Loucy (cell line): ENCODE results near the gene MIF4GD.

Experiments used
- H2AFZ ChIP-seq: fragments of 200-600 bp; sonication (generic); 2 replicates; pipeline ENCODE4 v1.6.0; 2016; ENCODE audit warnings: antibody characterized with exemption, mild to moderate bottlenecking, low read length, moderate library complexity
- H3F3A ChIP-seq: fragments of 200-600 bp; 2 replicates; pipeline ENCODE4 v1.6.0; 2016; ENCODE audit warnings: antibody characterized with exemption, low read depth, mild to moderate bottlenecking
- H3K27me3 ChIP-seq: fragments of 200-600 bp; sonication (generic); 2 replicates; pipeline ENCODE4 v1.6.1; 2014; ENCODE audit warnings: low read length, mild to moderate bottlenecking; ENCODE audit not compliant: insufficient read depth, poor library complexity, severe bottlenecking
- H3K36me3 ChIP-seq: fragments of 200-600 bp; sonication (generic); 2 replicates; pipeline ENCODE4 v1.6.1; 2016; ENCODE audit warnings: low read length; ENCODE audit not compliant: insufficient read depth
- H3K4me1 ChIP-seq: fragments of 200-600 bp; sonication (generic); 2 replicates; pipeline ENCODE4 v1.5.1; 2014; ENCODE audit warnings: low read length, mild to moderate bottlenecking; ENCODE audit not compliant: insufficient read depth, poor library complexity, severe bottlenecking
- H3K4me2 ChIP-seq: fragments of 200-600 bp; sonication (generic); 2 replicates; pipeline ENCODE4 v1.6.0; 2014; ENCODE audit warnings: antibody characterized with exemption, low read length, low read depth, mild to moderate bottlenecking; ENCODE audit not compliant: poor library complexity, severe bottlenecking
- H3K4me3 ChIP-seq: fragments of 200-600 bp; sonication (generic); 2 replicates; pipeline ENCODE4 v1.5.1; 2014; ENCODE audit warnings: low read length, mild to moderate bottlenecking, mixed read lengths; ENCODE audit not compliant: poor library complexity, severe bottlenecking
- H3K79me2 ChIP-seq: fragments of 200-600 bp; sonication (generic); 2 replicates; pipeline ENCODE4 v1.6.1; 2014; ENCODE audit warnings: low read length; ENCODE audit not compliant: insufficient read depth
- H3K9ac ChIP-seq: fragments of 200-600 bp; sonication (generic); 2 replicates; pipeline ENCODE4 v1.6.0; 2014; ENCODE audit warnings: mild to moderate bottlenecking, low read depth, low read length, moderate library complexity; ENCODE audit not compliant: poor library complexity, severe bottlenecking
- H3K9me2 ChIP-seq: fragments of 200-600 bp; sonication (generic); replicated peaks from 2 replicates; pipeline ENCODE4 v1.6.1; 2016; ENCODE audit warnings: low read depth, low read length, mixed read lengths
- H3K9me3 ChIP-seq: fragments of 200-600 bp; sonication (generic); 2 replicates; pipeline ENCODE4 v1.6.1; 2014; ENCODE audit warnings: mild to moderate bottlenecking, antibody characterized with exemption, low read length, low read depth; ENCODE audit not compliant: insufficient read depth
- H4K20me1 ChIP-seq: fragments of 200-600 bp; sonication (generic); 2 replicates; pipeline ENCODE4 v1.6.0; 2014; ENCODE audit warnings: antibody characterized with exemption, low read length, mild to moderate bottlenecking; ENCODE audit not compliant: insufficient read depth, poor library complexity, severe bottlenecking
- EZH2phosphoT487 ChIP-seq: fragments of 200-600 bp; IDR thresholded peaks from 2 replicates; pipeline ENCODE4 v1.6.1; 2018; ENCODE audit warnings: antibody characterized with exemption, mild to moderate bottlenecking, moderate library complexity, borderline replicate concordance
- TF ChIP-seq, protein P1 (sequence below): fragments of 200-600 bp; sonication (generic); conservative IDR thresholded peaks from 2 replicates; pipeline ENCODE4 v1.5.1; 2014; ENCODE audit warnings: mild to moderate bottlenecking, antibody characterized with exemption, low read length

MIF4GD gene

DNA sequence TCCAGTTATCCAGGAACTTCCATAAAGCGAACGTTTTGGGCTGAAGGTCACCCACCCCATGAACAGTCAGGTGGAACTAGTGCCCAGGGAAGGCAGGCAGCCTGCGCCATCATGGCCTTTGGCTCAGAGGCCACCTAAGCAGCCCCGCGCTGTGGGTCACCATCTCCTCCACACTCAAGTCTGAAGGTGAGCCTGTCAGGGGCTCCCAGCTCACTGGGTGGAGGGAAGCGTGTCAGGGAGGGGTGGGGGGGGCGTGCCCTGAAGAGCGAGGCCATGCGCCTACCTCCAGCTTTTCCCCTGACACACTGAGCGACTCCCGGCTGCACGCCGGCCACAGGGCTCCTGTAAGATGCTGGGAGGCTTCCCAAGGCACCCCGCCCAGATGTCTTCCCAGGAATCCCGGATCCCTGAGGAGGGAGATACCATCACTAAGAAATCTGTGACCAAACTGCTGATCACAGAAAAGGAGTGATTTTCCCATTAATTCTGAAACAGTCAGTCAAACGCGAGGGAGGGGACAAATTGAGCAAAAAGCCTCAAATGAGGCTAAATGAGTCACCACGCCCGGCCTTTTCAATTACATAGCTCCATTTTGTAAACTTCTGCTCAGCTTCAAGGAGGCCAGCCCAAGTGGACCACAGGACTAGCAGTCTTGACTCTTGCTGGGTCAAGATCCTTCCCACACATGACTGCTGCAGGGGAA, 44.7 kb upstream of the MIF4GD start:
- H3K27me3 ChIP-seq, result no peaks in the 10 kb centered on the region
- no peaks in the 10 kb centered on the region for H4K20me1 ChIP-seq
- H3K79me2 ChIP-seq, result no peaks in the 10 kb centered on the region
- no peaks in the 10 kb centered on the region for H3K4me1 ChIP-seq
- no peaks in the 10 kb centered on the region for H3F3A ChIP-seq
- H3K9me2 ChIP-seq, result no peaks in the 10 kb centered on the region
- no peaks in the 10 kb centered on the region for H3K9me3 ChIP-seq
- H3K4me3 ChIP-seq, result no peak overlapping the region
- H2AFZ ChIP-seq, result no peak overlapping the region
- H3K36me3 ChIP-seq, result peaks cover 34% of the 10 kb centered on the region
- H3K9ac ChIP-seq, result no peak overlapping the region
- TF ChIP-seq EZH2phosphoT487, result no peak
- TF ChIP-seq, protein P1, sequence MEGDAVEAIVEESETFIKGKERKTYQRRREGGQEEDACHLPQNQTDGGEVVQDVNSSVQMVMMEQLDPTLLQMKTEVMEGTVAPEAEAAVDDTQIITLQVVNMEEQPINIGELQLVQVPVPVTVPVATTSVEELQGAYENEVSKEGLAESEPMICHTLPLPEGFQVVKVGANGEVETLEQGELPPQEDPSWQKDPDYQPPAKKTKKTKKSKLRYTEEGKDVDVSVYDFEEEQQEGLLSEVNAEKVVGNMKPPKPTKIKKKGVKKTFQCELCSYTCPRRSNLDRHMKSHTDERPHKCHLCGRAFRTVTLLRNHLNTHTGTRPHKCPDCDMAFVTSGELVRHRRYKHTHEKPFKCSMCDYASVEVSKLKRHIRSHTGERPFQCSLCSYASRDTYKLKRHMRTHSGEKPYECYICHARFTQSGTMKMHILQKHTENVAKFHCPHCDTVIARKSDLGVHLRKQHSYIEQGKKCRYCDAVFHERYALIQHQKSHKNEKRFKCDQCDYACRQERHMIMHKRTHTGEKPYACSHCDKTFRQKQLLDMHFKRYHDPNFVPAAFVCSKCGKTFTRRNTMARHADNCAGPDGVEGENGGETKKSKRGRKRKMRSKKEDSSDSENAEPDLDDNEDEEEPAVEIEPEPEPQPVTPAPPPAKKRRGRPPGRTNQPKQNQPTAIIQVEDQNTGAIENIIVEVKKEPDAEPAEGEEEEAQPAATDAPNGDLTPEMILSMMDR, result no peak
- H3K4me2 ChIP-seq, result no peak overlapping the region

DNA sequence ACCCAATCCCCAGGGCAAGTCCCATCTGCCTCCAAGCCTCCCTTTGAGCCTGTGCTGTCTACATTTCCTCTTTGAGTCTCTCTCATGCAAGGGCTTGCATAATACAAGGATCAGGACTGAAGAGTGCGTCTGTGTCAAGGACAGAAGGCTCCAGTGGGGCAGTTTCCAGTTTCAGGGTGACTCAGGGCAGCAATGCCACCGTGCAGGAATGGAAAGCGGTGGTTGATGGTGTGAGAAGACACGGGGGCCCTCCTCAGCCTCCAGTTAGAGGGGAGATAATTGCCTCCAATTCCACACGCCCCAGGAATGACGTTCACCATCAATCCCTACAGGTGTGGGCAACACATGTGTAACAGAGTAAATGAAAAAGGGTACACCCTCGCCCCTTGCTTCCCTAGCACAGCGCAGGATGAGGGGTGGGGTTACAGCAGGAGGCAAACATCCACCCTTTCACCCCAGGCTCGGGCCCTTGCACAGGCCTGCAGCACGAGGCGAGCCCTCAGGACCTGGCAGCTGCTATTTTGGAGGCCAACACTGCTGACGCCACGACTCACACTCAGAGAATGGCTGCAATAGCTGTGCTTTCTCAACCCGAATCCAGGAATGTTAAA, 43.0 kb upstream of the MIF4GD start:
- Histone ChIP-seq H3K4me3 (no peak overlapping the region), H3K9ac (no peak overlapping the region), H3K36me3 (peaks cover 19% of the 10 kb centered on the region; the same call in 1 of the 2 replicates), H3K27me3 (no peaks in the 10 kb centered on the region), H3K79me2 (no peaks in the 10 kb centered on the region), H4K20me1 (no peaks in the 10 kb centered on the region), H3K9me3 (no peaks in the 10 kb centered on the region), H3F3A (no peaks in the 10 kb centered on the region), H2AFZ (no peak overlapping the region), H3K9me2 (no peaks in the 10 kb centered on the region), H3K4me1 (no peaks in the 10 kb centered on the region), H3K4me2 (no peak overlapping the region)
- TF ChIP-seq, protein P1, result no peak
- no peak for TF ChIP-seq EZH2phosphoT487

DNA sequence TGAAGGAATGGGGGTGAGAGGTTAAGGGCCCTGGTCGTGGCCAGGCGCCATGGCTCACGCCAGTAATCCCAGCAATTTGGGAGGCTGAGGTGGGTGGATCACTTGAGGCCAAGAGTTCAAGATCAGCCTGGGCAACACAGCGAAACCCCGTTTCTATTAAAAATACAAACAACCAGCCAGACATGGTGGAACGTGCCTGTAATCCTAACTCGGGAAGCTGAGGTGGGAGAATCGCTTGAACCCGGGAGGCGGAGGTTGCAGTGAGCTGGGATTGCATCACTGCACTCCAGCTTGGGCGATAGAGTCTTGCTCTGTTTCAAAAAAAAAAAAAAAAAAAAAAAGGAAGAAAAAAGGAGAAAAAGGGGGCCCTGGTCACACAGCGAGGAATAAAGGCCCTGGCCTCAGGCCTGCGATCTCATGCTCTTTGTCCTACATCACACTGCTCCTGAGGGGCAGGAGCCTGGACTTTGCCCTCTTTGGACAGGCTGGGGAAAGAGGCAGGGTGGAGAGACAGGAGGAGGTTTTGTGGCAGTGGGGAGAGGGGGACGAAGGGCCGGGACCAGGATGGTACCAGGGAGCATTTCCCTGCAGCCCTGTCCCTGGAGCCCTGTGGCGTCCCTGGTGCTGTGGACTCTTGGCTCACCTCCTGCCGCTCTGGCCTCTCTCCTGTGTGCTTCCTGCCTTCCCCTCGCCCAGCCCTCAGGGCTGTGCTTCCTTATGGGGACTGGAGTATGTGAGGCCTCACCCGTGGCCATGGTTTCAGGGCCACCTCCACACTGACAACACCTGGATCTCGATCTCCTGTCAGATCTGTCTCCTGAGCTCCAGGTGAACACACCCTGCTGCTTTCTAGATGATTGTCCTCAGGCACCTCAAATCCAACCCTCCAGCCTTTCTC, 38.0 kb upstream of the MIF4GD start:
- TF ChIP-seq, protein P1, result no peak
- TF ChIP-seq EZH2phosphoT487, result no peak
- Histone ChIP-seq H3K9me2 (no peaks in the 10 kb centered on the region), H3K27me3 (no peaks in the 10 kb centered on the region), H3K9ac (no peak overlapping the region), H3K79me2 (no peaks in the 10 kb centered on the region), H2AFZ (no peak overlapping the region), H3K9me3 (no peaks in the 10 kb centered on the region), H3K4me3 (no peak overlapping the region), H3K4me1 (no peaks in the 10 kb centered on the region), H3F3A (no peaks in the 10 kb centered on the region), H4K20me1 (no peaks in the 10 kb centered on the region), H3K36me3 (no peaks in the 10 kb centered on the region), H3K4me2 (no peak overlapping the region)
